PC-3 (cell line): ENCODE data around the gene PHC2. TPM values are rescaled to one million over a fixed set of nuclear protein-coding genes. Genes with fewer than 3 reads are reported as not detected.
"Not testable (repeated sequence)": the region's sequence is repeated elsewhere in the genome, so short reads cannot be mapped to it uniquely, and the experiment has no call there.

Source experiments
- ATAC-seq: fragments of 200-7000 bp; cut with Tn5 transposase; 2 replicates; pipeline ENCODE4 v1.9.1; 2020; ENCODE audit warnings: mild to moderate bottlenecking, moderate library complexity
- BruUV-seq: library from RNA; stranded (reverse); fragments of 400-500 nt; replicated peaks from 2 replicates; lab custom pipeline; 2021; lab: Mats Ljungman, UMichigan
- CTCF ChIA-PET: fragments of 300-600 bp; sonication (Branson Sonifier 250); formaldehyde crosslinking; loops from one replicate; lab custom pipeline; 2022; ENCODE audit warnings: antibody characterized with exemption; lab: Charles Lee
- POLR2A ChIA-PET: fragments of 300-600 bp; sonication (Branson Sonifier 250); formaldehyde crosslinking; loops from one replicate; lab custom pipeline; 2022; ENCODE audit warnings: antibody characterized with exemption; ENCODE audit not compliant: unreplicated experiment; lab: Charles Lee
- DNase-seq: peaks from one replicate; pipeline ENCODE4 v3.0.0-alpha.2; 2015
- H2AFZ ChIP-seq: fragments of 300-600 bp; sonication (generic); 2 replicates; pipeline ENCODE4 v1.6.0; 2016; ENCODE audit warnings: antibody characterized with exemption, low read length
- H3F3A ChIP-seq: fragments of 300-600 bp; sonication (generic); one replicate; pipeline ENCODE4 v1.6.0; 2017; ENCODE audit warnings: antibody characterized with exemption, low read length, control low read depth, mild to moderate bottlenecking; ENCODE audit not compliant: unreplicated experiment
- H3K27ac ChIP-seq: fragments of 300-600 bp; sonication (generic); 2 replicates; pipeline ENCODE4 v1.5.1; 2016; ENCODE audit warnings: mild to moderate bottlenecking, low read length
- H3K27me3 ChIP-seq: fragments of 300-600 bp; sonication (generic); 2 replicates; pipeline ENCODE4 v1.6.1; 2016; ENCODE audit warnings: low read length, mixed read lengths
- H3K36me3 ChIP-seq: fragments of 300-600 bp; sonication (generic); 2 replicates; pipeline ENCODE4 v1.6.1; 2016; ENCODE audit warnings: low read depth, mixed run types, low read length, mixed read lengths
- H3K4me1 ChIP-seq: fragments of 300-600 bp; sonication (generic); 2 replicates; pipeline ENCODE4 v1.5.1; 2016; ENCODE audit warnings: low read length; ENCODE audit not compliant: insufficient read depth
- H3K4me2 ChIP-seq: fragments of 300-600 bp; sonication (generic); 2 replicates; pipeline ENCODE4 v1.6.0; 2016; ENCODE audit warnings: low read length
- H3K4me3 ChIP-seq: fragments of 300-600 bp; sonication (generic); 2 replicates; pipeline ENCODE4 v1.5.1; 2016; ENCODE audit warnings: mild to moderate bottlenecking, low read length, mixed read lengths
- H3K79me2 ChIP-seq: fragments of 300-600 bp; sonication (generic); 2 replicates; pipeline ENCODE4 v1.6.1; 2017; ENCODE audit warnings: low read length, mixed read lengths
- H3K9ac ChIP-seq: fragments of 300-600 bp; sonication (generic); 2 replicates; pipeline ENCODE4 v1.6.0; 2016; ENCODE audit warnings: mild to moderate bottlenecking, low read length
- H3K9me2 ChIP-seq: fragments of 300-600 bp; sonication (generic); replicated peaks from 2 replicates; pipeline ENCODE4 v1.6.1; 2016; ENCODE audit warnings: mixed run types, low read length, mixed read lengths
- H3K9me3 ChIP-seq: fragments of 300-600 bp; sonication (generic); 2 replicates; pipeline ENCODE4 v1.6.1; 2016; ENCODE audit warnings: low read length, mixed read lengths
- H4K20me1 ChIP-seq: fragments of 300-600 bp; sonication (generic); 2 replicates; pipeline ENCODE4 v1.6.1; 2016; ENCODE audit warnings: low read length, mixed read lengths
- CTCF ChIP-seq: fragments of 300-600 bp; sonication (generic); conservative IDR thresholded peaks from 2 replicates; pipeline ENCODE4 v1.5.1; 2017; ENCODE audit warnings: antibody characterized with exemption, low read depth, mild to moderate bottlenecking, low read length
- EZH2 ChIP-seq: fragments of 300-600 bp; sonication (generic); IDR thresholded peaks from one replicate; pipeline ENCODE4 v1.6.1; 2017; ENCODE audit warnings: antibody characterized with exemption, mild to moderate bottlenecking, low read length; ENCODE audit not compliant: unreplicated experiment
- EZH2phosphoT487 ChIP-seq: fragments of 300-600 bp; sonication (generic); IDR thresholded peaks from 2 replicates; pipeline ENCODE4 v1.6.1; 2018; ENCODE audit warnings: mild to moderate bottlenecking, antibody characterized with exemption, low read length, borderline replicate concordance
- intact Hi-C: fragments of 100-400 bp; cut with micrococcal nuclease; formaldehyde crosslinking; loops from 2 replicates; pipeline ENCODE4 v1.9.0; 2023
- total RNA-seq: library from RNA; depleted of rRNA; stranded (reverse); fragments of >200 nt; gene quantifications from 2 replicates; pipeline ENCODE4 v1.2.3, GENCODE V29; 2014

Gene PHC2
- total RNA-seq, 1 experiment from 2014 or later = 134 TPM

DNA sequence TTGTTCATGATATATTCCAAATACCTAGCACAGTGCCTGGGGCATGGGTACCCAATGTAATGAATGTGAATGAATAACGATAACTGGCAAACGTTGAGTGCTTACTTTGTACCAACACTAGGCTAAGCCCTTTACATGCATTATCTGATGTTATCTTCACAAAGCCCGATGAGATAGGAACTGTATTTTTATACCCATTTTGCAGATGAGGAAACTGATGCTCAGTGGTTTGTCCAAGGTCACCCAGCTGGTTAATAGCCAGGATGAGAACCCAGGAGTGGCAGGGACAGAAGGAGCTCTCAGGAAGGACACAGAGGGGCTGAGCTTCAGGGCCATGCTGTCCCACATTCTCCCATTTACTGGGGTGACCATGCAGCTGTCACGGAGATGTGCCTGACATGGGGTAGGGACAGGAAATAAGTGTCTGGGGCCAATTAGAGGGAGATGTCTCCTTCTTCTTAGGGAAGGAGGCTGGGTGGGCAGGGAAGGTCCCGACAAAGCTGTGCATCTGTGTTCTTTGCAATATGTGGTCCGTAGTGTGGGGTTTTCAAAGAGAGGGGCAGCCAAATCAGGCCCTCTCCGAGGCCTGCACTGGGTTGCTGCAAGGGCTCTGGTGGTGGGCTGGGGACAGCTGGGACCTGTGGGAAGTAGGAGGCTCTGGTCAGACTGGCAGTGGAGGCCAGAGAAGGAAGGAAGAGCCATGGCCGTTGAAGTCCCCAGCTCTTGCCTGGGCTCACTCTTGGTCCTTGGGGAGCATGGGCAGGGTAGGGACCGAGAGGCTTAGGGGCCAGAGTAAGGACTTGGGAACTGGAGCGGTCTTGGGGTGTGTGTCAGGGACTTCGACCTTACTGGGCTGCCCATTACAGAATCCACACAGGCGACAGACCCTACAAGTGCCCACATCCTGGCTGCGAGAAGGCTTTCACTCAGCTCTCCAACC, 136.6 kb downstream of the PHC2 start:
- BruUV-seq = no TSS peak

DNA sequence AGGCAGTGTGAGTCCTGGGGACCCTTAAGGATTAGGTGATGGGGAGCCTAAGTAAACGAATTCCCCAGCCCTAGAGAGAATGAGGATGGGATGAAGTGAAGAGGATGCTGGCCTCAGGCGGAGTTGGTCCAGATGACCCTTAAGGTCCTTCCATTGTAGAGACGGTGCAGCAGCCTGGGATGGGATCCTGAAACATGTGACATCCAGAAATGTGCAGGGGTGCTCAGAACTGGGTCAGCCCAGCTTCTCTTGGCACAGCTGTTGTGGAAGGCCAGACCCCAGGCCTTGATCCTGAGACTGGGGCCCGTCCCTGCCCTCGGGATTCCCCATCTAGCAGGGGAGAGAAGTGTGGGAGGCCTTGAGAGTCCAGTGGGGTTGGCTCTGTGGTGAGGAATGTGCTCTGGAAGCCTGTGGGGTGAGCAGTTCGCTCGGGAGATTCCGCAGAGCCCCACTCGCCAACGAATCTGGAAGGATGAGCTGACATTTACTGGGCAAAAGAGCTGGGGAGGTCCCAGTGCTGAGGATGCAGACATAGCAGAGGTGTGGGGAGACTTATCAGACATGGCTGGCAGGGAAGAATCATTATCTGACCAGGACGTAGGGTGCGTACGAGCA, 138.1 kb downstream of the PHC2 start:
- Histone ChIP-seq H3K36me3 (no peaks in the 10 kb centered on the region; the same call in 1 of the 2 replicates), H3K27ac (no peak overlapping the region), H4K20me1 (no peaks in the 10 kb centered on the region), H3K4me2 (no peak overlapping the region), H3K9ac (no peak overlapping the region), H2AFZ (no peak overlapping the region), H3K4me3 (no peak overlapping the region), H3K9me2 (no peaks in the 10 kb centered on the region), H3K79me2 (no peaks in the 10 kb centered on the region), H3F3A (no peaks in the 10 kb centered on the region), H3K9me3 (no peaks in the 10 kb centered on the region), H3K4me1 (no peaks in the 10 kb centered on the region), H3K27me3 (no peaks in the 10 kb centered on the region)
- intact Hi-C loops = no loop called here
- CTCF ChIA-PET = interaction anchor here (0.5 kb wide), 1 partner anchor 78 kb away, joined by 3 read pairs; no protein-coding TSS in a partner anchor
- no peak for DNase-seq
- BruUV-seq = no TSS peak
- POLR2A ChIA-PET = no interaction called here
- TF ChIP-seq EZH2phosphoT487 = no peak
- ATAC-seq = no peak

More for the DNA sequence above, 136.6 kb downstream of the PHC2 start:
- no peaks in the 10 kb centered on the region for H3F3A ChIP-seq
- DNase-seq = no peak
- no peaks in the 10 kb centered on the region for H3K27me3 ChIP-seq
- H2AFZ ChIP-seq = no peak overlapping the region
- H3K36me3 ChIP-seq = no peaks in the 10 kb centered on the region; the same call in 1 of the 2 replicates
- H4K20me1 ChIP-seq = no peaks in the 10 kb centered on the region
- no peak overlapping the region for H3K4me2 ChIP-seq
- H3K4me3 ChIP-seq = no peak overlapping the region
- ChIA-PET CTCF (no interaction called here), POLR2A (no interaction called here)
- no peaks in the 10 kb centered on the region for H3K79me2 ChIP-seq
- no peak overlapping the region for H3K9ac ChIP-seq
- ATAC-seq = no peak
- H3K27ac ChIP-seq = no peak overlapping the region
- H3K9me2 ChIP-seq = no peaks in the 10 kb centered on the region
- no peaks in the 10 kb centered on the region for H3K9me3 ChIP-seq
- TF ChIP-seq EZH2phosphoT487 (no peak), CTCF (no peak), EZH2 (no peak)
- intact Hi-C loops = loop anchor here (1.0 to 2.0 kb wide), 3 partner anchors 73 to 182 kb away; no protein-coding TSS in a partner anchor
- H3K4me1 ChIP-seq = no peaks in the 10 kb centered on the region

- H3K9me2 ChIP-seq, H3K4me1 ChIP-seq, H3K27ac ChIP-seq, H3K9me3 ChIP-seq, H3F3A ChIP-seq, H3K9ac ChIP-seq, H3K4me2 ChIP-seq, H4K20me1 ChIP-seq, H3K27me3 ChIP-seq, H2AFZ ChIP-seq, H3K36me3 ChIP-seq, DNase-seq, H3K79me2 ChIP-seq, H3K4me3 ChIP-seq, CTCF ChIA-PET, BruUV-seq, POLR2A ChIA-PET, ATAC-seq, intact Hi-C loops: not testable (repeated sequence)
Measured at GRCh38 chr1:33290615-33291014, 140.3 kb downstream of the PHC2 start.
